VCaP (cell line): ENCODE data around the gene FAF2.
A peak's percentile ranks its signal among the peaks of the same experiment; 100 is the strongest.

ENCODE experiments used
- H3K27ac ChIP-seq: fragments of 450-650 bp; 2 replicates; pipeline ENCODE4 v1.5.1; 2017
- TF ChIP-seq, protein P1 (sequence below): fragments of 450-650 bp; conservative IDR thresholded peaks from 2 replicates; pipeline ENCODE4 v1.5.1; 2017; ENCODE audit warnings: mild to moderate bottlenecking, moderate library complexity

The FAF2 gene

DNA sequence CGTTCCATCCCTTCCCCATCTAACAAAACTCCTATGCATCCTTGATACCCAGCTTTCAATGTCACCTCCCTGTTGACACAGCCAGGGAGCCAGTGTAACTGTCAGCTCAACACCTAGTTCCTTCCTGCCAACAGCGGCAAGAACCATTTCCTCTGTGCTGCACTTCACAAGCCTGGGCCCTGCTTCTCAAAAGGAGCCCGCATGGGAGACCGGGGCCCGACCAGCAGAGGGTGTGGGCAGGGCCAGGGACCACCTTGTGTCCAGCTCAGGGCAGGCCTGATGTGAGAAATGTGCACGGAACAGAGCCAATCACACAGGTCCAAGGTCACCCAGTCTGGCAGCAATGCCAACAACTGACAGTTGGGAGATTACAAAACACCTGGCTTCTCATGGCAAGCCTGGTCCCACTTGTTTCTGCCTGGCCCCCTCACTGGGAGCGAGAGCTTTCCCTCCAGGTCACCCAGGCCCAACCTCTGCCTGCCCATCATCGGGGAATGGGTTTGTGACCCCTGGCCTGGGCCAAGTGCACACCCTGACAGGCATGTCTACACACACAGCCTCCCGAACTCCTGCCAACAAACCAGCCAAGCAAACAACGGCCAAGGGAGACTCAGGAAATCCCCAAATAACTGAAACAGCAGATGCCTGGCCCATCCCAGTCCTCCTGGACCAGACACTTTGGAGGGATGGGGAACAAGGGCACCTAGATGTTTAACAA, 85.9 kb downstream of the FAF2 start:
- TF ChIP-seq, protein P1, sequence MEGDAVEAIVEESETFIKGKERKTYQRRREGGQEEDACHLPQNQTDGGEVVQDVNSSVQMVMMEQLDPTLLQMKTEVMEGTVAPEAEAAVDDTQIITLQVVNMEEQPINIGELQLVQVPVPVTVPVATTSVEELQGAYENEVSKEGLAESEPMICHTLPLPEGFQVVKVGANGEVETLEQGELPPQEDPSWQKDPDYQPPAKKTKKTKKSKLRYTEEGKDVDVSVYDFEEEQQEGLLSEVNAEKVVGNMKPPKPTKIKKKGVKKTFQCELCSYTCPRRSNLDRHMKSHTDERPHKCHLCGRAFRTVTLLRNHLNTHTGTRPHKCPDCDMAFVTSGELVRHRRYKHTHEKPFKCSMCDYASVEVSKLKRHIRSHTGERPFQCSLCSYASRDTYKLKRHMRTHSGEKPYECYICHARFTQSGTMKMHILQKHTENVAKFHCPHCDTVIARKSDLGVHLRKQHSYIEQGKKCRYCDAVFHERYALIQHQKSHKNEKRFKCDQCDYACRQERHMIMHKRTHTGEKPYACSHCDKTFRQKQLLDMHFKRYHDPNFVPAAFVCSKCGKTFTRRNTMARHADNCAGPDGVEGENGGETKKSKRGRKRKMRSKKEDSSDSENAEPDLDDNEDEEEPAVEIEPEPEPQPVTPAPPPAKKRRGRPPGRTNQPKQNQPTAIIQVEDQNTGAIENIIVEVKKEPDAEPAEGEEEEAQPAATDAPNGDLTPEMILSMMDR, result no peak
- peak overlapping the region; percentile 99 for H3K27ac ChIP-seq

DNA sequence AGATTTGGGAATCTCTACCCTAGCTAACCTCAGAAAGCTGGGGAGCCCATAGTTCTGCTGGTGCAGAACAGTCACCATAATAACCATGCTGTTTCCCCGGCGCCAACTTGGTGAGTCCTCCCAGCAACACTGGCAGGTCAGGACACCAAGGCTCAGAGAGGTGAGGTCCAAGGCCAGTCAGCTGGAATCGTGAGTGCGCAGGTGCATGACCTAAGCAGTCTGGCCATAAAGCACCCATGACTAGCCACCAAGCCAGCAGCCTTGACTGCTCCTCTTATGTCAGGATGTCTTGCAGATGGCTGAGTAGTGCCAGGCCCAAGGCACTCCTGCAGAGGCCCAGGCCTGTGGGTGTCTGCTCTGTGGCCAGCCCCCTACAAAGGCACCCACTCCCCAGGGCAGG, 86.5 kb downstream of the FAF2 start:
- H3K27ac ChIP-seq, result peak overlapping the region; percentile 99
- TF ChIP-seq, protein P1, result no peak

DNA sequence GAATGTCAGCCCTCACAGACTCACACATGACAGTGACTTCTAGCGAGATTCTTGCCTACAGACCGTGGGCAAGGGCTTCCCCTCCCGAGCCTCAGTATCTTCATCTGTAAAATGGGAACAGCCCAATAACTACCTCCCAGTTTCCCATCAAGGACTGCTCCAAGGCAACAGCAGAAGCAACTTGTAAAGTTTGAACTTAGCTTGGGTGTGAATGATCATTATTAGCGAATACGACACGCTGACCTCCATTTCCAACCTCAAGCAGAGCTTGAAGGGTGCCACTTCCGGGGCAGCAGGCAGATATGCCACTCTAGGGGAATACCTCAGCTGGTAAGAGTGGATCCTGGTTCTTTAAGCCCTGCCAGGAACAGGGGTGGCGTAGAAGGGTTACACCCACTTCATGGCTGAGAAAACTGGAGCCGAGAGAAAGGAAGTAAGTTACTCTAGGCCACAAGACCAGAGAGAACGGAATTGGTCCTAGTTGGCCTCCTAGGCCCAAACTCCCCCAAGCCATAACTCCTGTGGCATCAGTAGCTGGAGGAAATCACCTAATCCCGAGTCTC, 87.0 kb downstream of the FAF2 start:
- TF ChIP-seq, protein P1, result no peak
- peak overlapping the region; percentile 99 for H3K27ac ChIP-seq

DNA sequence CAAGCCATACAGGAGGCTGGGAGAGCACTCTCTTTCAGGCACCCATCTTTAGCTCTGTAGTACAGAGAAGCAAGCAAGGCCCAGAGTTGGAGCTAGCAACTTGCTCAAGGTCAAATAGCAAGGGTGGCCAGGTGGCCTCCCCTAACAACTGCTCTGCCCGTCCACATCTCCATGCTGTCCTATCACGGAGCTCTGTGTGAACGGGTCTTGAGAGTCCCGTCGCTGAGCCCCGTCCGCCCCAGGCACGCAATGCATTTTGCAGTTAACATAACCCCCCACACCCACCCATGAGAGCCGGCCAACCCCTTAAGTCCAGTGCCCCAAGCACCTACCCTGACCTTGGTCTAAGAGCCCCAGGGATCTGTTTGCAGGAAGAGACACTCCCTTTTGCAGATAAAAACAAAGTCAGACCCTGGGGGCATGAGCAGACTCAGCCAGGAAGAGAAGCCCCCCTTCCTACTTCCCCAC, 87.5 kb downstream of the FAF2 start:
- peak overlapping the region; percentile 99 for H3K27ac ChIP-seq
- TF ChIP-seq, protein P1, result no peak

DNA sequence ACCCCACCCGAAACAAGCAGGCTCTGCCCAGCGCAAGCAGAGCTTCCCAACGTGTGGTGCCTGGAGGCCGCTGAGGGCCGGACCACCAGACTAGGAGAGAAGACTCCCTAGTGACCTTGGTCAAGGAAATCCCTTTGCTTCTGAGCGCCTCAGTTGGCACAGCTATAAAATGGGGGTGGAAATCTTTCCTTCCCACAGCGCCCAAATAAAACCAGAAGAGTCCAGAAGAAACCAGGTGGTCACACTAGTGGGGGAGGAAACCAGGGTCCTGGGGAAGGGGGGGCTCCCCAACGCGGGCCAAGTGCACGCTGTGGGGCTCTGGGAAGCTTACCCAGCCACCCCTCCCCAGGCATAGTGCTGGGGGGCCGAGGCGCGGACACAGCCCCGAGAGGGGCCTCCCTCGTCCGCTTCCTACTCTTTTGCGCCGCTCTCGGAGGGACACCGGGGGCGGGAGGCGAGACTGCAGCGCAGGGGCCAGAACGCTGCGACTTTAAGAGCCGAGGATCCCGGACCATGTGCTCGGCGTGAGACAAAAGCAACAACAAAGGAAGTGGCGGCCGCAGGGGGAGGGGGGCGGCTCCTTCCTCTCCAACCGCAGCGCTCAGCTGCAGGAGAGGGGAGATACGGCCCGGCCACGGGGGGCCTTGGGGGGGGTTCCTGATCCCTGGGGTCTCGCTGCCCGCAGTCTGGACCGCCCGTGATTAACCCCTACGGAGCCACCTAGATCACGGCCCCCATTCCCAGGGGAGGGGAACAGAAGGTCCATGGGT, 88.1 kb downstream of the FAF2 start:
- TF ChIP-seq, protein P1, result no peak
- peak overlapping the region; percentile 99 for H3K27ac ChIP-seq

DNA sequence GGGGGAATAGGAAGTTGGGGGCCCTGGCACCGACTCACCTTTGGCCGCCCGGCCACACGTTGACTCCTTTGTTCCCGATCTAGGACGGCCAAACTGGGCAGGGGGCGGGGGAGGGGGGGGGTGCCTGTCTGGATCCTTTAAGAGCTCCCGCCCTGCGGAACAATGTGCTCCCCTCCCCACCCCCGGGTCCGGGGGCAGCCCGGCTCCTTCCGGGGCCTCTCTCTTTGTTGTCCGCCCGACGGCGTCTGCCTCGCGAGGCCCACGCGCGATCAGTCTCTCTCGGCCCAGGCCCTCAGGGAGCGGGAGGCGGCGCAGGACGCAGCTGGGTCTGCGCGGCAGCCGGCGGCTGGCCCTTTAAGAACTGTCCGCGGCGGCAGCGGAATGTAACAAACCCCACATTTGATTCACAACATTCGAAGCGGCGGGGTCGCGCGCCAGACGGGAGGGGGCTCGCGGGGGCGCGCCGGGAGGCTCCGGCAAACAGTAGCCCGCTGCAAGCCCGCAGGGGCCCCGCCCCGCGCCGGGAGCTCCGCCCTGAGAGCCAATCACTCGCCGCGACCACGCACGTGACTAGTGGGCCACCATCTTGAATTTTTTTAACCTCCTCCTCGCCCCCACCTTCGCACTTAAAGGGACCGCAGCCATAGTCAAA, 88.8 kb downstream of the FAF2 start, which contains the start of gene RNF44:
RNF44 (minus strand) TSS at position 501 of the 652 bp plus-strand sequence. CDS start 4,930 bp downstream, outside the sequence.
- H3K27ac ChIP-seq, result peak within 1 kb of the TSS; percentile 99
- TF ChIP-seq, protein P1, result no peak
